Transverse colon (tissue), 4 donors: Measurements from ENCODE around the gene KLC3. TPM values are rescaled to one million over a fixed set of nuclear protein-coding genes. Genes with fewer than 3 reads are reported as not detected.

Experiments used
- DNase-seq: peaks from one replicate; pipeline ENCODE4 v3.0.0-alpha.2; 2019
- H3K27ac ChIP-seq, 4 donors: fragments of 200-600 bp; sonication (generic); 2 replicates each; pipeline ENCODE4 v1.5.1; 2016 to 2018; ENCODE audit warnings: inconsistent platforms in 4 of 4
- H3K27me3 ChIP-seq: fragments of 200-600 bp; sonication (generic); 2 replicates; pipeline ENCODE4 v1.5.1; 2017; ENCODE audit warnings: inconsistent platforms
- H3K36me3 ChIP-seq, 4 donors: fragments of 200-600 bp; sonication (generic); 2 replicates each; pipeline ENCODE4 v1.5.1; 2017 to 2019; ENCODE audit warnings: inconsistent platforms in 4 of 4
- H3K4me1 ChIP-seq, 4 donors: fragments of 200-600 bp; sonication (generic); 2 replicates each; pipeline ENCODE4 v1.5.1; 2017 to 2020; ENCODE audit warnings: inconsistent platforms in 4 of 4
- H3K4me3 ChIP-seq, 4 donors: fragments of 200-600 bp; sonication (generic); 1 replicate in 1 of 4; 2 replicates in 3 of 4; pipeline versions ENCODE4 v1.5.1 to v1.6.1; 2017 to 2019; ENCODE audit warnings: inconsistent platforms in 4 of 4
- H3K9me3 ChIP-seq, 2 donors: fragments of 200-600 bp; sonication (generic); 2 replicates each; pipeline ENCODE4 v1.5.1; 2017 to 2019; ENCODE audit warnings: inconsistent platforms in 2 of 2
- CTCF ChIP-seq, 5 experiments: fragments of 200-600 bp in 3 of 5; fragments of 450-650 bp in 2 of 5; sonication (generic) in 3 of 5; IDR thresholded peaks; 1 replicate in 2 of 5; 2 replicates in 3 of 5; pipeline ENCODE4 v1.5.1; 2016 to 2017; ENCODE audit warnings: antibody characterized with exemption in 5 of 5, inconsistent platforms in 3 of 5, mild to moderate bottlenecking in 2 of 5, moderate library complexity in 1 of 5
- EP300 ChIP-seq: sonication (generic); formaldehyde crosslinking; IDR thresholded peaks from one replicate; pipeline ENCODE4 v1.6.1; 2017; ENCODE audit warnings: antibody characterized with exemption, low read depth
- POLR2A ChIP-seq: fragments of 450-650 bp; IDR thresholded peaks from one replicate; pipeline ENCODE4 v1.6.1; 2016; ENCODE audit warnings: antibody characterized with exemption, mild to moderate bottlenecking, moderate library complexity
- POLR2AphosphoS5 ChIP-seq, 3 donors: sonication (generic); formaldehyde crosslinking; IDR thresholded peaks; one replicate each; pipeline ENCODE4 v1.6.1; 2016; ENCODE audit warnings: antibody characterized with exemption in 3 of 3
- WGBS, 2 donors: methylation state at CpG; one replicate each; pipeline ENCODE4 v1.1.5; 2018; ENCODE audit warnings: low coverage in 1 of 2; 5-methylcytosine and 5-hydroxymethylcytosine counted together
- in situ Hi-C, 4 donors: fragments of 200-750 bp; cut with MboI; loops; one replicate each; pipeline versions ENCODE4 v1.15.0 to v1.15.1; 2017; ENCODE audit warnings: low sequenced_read_pairs in 3 of 4, low pct_ligation_motif_present in 1 of 4, low pct_unique_long_range_greater_than_20kb in 1 of 4
- intact Hi-C: fragments of 100-400 bp; cut with DNase I; formaldehyde crosslinking; loops from one replicate; pipeline ENCODE4 v1.15.1; 2023; ENCODE audit warnings: low total_unique reads
- total RNA-seq, 4 donors: library from RNA; depleted of rRNA; stranded (reverse); fragments of >200 nt; gene quantifications; one replicate each; pipeline ENCODE4 v1.1.0, GENCODE V29; 2016

The KLC3 gene
- total RNA-seq, 4 donors from 2014 or later: not detected

- 43 to 60% methylated on average over 1 to 3 of the region's 3 CpGs for WGBS, 2 donors
- no peak for TF ChIP-seq POLR2AphosphoS5 (IDR thresholded peaks at IDR 0.05)
- TF ChIP-seq POLR2A: no peak
- TF ChIP-seq EP300: no peak
- no peak for TF ChIP-seq CTCF (IDR thresholded peaks at IDR 0.05)
- Histone ChIP-seq H3K9me3 (no peaks in the 10 kb centered on the region), H3K4me3 (no peak overlapping the region), H3K36me3 (no peaks in the 10 kb centered on the region), H3K27ac (no peak overlapping the region), H3K27me3 (peaks cover 40% of the 10 kb centered on the region), H3K4me1 (no peaks in the 10 kb centered on the region)
- intact Hi-C loops: loop anchor here (10.0 kb wide), 1 partner anchor 244 kb away; no protein-coding TSS in a partner anchor
- DNase-seq: no peak
- in situ Hi-C loops: no loop called here
These were observed 8.5 kb downstream of the KLC3 start for GRCh38 chr19:45349126-45349415.

GRCh38 chr19:45349430-45349941, 8.9 kb downstream of the KLC3 start:
- DNase-seq: no peak
- intact Hi-C loops (loop anchor here (10.0 kb wide), 1 partner anchor 245 kb away; no protein-coding TSS in a partner anchor), in situ Hi-C loops (no loop called here)
- TF ChIP-seq CTCF (IDR thresholded peaks at IDR 0.05) (no peak), POLR2A (no peak), POLR2AphosphoS5 (IDR thresholded peaks at IDR 0.05) (no peak), EP300 (no peak)
- no peaks in the 10 kb centered on the region for H3K4me1 ChIP-seq
- peaks cover 36% of the 10 kb centered on the region for H3K27me3 ChIP-seq
- 89% methylated on average over 17 of the region's 17 CpGs; no CpG with 5 or more reads in 1 of the 2 donors for WGBS, 2 donors
- no peaks in the 10 kb centered on the region for H3K9me3 ChIP-seq
- H3K36me3 ChIP-seq: no peaks in the 10 kb centered on the region
- H3K4me3 ChIP-seq: no peak overlapping the region
- H3K27ac ChIP-seq: no peak overlapping the region

GRCh38 chr19:45350477-45351058, 10.0 kb downstream of the KLC3 start:
- no peak for DNase-seq
- Histone ChIP-seq H3K36me3 (no peaks in the 10 kb centered on the region), H3K27me3 (peaks cover 25% of the 10 kb centered on the region), H3K9me3 (no peaks in the 10 kb centered on the region), H3K27ac (no peak overlapping the region), H3K4me1 (no peaks in the 10 kb centered on the region), H3K4me3 (no peak overlapping the region)
- 84 to 100% methylated on average over 1 to 15 of the region's 17 CpGs for WGBS, 2 donors
- TF ChIP-seq POLR2AphosphoS5 (IDR thresholded peaks at IDR 0.05): no peak
- TF ChIP-seq CTCF (IDR thresholded peaks at IDR 0.05): no peak
- TF ChIP-seq POLR2A: no peak
- TF ChIP-seq EP300: no peak
- intact Hi-C loops (no loop called here), in situ Hi-C loops (no loop called here)

GRCh38 chr19:45351401-45351952, 10.9 kb downstream of the KLC3 start:
- no peak for TF ChIP-seq POLR2A
- no peak for TF ChIP-seq EP300
- TF ChIP-seq POLR2AphosphoS5 (IDR thresholded peaks at IDR 0.05): no peak
- no peak for TF ChIP-seq CTCF (IDR thresholded peaks at IDR 0.05)
- intact Hi-C loops (no loop called here), in situ Hi-C loops (no loop called here)
- Histone ChIP-seq H3K4me3 (no peak overlapping the region), H3K27me3 (peaks cover 16% of the 10 kb centered on the region), H3K4me1 (no peaks in the 10 kb centered on the region), H3K9me3 (no peaks in the 10 kb centered on the region), H3K27ac (no peak overlapping the region), H3K36me3 (no peaks in the 10 kb centered on the region)
- 77% methylated on average over 13 of the region's 13 CpGs; no CpG with 5 or more reads in 1 of the 2 donors for WGBS, 2 donors
- no peak for DNase-seq
